ENCODE data around the gene TACR2.

TACR2 gene

GRCh38 chr10:69372126-69372980, 44.4 kb downstream of the TACR2 start:
- DNase-seq (ENCODE audit: low spot score) = no peak

GRCh38 chr10:69367469-69367868, 49.2 kb downstream of the TACR2 start:
- no peak for DNase-seq (ENCODE audit: low spot score)

DNA sequence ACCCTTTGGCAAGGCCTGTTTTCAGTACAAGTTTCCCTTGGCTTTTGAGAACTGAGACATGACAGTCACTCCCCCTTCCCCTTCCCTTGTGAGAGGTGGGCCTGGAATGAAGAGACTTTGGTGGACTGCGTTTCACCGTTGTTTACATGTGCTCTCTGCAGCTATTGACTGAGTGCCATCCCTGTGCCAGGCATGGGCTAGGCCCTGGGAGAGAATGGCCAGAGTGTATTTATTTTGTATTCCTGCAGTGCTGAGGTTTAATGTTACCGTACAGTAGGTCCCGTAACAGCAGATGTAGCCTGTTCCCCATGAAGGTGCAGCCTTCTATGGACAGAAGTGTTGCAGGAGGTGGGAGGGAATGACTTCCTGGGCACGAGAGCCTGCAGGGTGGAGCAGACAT, 50.0 kb downstream of the TACR2 start:
- no peak for DNase-seq (ENCODE audit: low spot score)

DNA sequence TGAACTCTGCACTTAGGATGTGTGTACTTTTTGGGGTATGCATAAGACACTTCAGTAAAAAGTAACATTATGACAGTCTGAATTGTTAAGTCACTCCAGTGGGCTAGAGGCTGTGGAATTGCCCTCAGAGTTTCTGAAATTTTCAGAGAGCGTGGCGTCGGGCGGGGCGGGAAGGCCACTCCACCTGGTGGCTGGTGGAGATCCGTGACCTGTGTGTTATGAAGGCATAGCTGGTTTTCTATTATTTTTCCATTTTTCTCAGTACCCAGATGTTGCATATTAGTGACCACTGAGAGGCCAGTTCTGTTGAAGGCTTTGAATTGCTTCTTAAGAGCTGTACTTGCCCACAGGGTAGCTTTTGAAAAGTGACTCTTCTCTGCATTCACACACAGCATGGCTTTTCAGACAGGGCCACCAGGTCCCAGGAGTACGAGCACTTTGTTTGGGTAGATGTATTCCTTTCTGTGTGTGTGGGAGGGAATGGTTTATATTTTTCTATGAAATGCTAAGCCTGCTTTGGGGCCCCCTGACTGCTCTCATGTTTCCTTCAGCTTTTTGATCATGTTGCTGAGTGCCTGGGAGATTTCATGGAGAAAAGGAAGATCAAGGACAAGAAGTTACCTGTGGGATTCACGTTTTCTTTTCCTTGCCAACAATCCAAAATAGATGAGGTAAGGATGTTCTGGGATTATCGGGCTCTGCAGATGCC, 52.3 kb downstream of the TACR2 start:
- DNase-seq (ENCODE audit: low spot score) = no peak

DNA sequence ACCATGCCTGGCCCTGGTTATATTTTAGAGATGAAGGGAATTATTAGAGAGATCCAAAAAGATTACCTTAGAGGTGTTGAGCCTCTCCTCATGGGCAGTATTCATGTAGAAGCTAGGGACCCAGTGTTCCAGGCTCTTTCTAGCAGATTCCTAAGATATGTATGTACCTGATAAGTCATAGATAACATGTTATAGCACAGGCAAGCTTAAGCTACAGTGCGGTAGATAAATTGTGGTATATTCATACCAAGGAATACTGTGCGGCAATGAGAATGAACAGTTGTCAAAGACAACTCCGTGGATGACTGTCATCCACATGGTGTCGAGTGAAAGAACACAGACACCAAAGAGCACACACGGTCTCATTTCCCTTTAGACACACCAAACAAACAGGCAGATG, 53.1 kb downstream of the TACR2 start:
- no peak for DNase-seq (ENCODE audit: low spot score)

DNA sequence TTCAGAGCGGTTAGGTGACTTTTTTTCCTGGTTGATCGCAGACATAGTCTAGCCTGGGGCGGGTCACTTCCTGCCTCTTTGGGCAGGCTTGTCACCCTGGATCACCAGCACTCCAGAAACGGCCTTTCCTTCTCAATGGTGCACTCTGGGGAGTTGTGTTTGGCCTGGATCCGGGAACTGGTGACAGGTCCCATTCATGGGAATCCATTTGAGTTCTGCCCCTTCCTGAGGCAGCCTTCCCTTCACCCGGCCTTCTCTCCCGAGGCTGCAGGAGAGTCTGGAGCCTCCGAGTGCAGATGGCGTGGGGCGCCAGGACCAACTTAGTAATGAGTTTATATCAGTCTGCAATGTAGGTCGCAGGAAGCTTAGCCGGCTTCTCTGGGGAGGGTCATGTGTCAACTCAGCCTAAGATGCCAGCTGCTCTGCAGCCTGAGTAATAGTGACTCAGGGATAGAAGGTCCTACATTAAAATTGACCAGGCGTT, 54.2 kb downstream of the TACR2 start:
- DNase-seq (ENCODE audit: low spot score) = no peak

DNA sequence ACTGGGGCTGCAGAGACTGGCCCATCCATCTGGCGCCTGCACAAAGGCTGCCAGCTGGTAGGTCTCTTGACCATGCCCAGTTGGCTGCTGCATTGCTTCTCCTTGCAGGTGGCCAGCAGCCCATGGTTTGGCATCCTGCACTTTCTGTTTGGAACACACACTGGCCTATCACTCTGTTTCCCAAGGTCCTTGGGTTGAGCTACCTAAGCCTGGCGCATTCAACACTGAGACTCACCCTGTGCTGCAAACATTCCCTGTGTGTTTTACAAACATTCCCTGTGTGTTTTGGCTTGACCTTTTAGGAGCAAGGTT, 55.5 kb downstream of the TACR2 start:
- DNase-seq (ENCODE audit: low spot score) = no peak

DNA sequence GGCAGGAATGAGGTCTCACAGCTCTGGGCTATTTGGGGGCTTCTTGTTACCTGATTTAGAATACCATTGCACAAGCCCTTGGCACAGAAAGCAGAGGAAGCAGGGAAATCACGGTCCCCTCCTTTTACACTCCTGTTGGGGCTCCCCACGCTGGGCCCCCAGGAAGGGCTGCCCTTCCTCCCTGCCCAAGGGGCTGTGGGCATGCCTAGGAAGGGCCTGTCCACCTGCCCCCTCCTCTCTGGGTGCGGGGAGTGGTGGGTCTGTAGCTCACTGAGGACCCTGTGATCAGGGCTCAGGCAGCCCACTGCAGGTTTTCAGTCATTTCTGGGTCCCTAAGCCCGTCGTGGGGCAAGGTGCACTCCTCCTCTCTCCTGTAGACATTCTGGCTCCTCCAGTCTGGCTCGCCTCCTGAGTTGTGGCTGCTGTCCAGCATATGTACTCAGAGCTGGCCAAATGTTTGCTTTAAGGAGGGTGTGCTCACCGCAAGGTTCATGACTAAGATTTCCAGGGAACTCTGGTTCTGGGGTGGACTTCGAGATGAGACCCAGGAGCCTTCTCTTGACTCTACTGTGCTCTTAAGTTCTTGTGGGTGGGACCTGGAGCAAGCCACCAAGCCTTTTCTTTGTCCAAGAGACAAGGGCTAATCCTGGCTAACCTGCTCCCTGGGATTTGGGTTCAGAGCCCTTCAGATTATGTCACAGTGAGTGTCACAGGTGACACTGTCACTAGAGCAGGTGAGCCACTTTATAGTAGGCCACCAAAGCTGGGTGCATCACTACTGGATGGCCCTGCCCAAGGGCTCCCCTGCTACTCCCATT, 56.0 kb downstream of the TACR2 start:
- no peak for DNase-seq (ENCODE audit: low spot score)

- DNase-seq (ENCODE audit: low spot score) = no peak
These were observed 57.1 kb downstream of the TACR2 start for GRCh38 chr10:69359594-69359993.

DNA sequence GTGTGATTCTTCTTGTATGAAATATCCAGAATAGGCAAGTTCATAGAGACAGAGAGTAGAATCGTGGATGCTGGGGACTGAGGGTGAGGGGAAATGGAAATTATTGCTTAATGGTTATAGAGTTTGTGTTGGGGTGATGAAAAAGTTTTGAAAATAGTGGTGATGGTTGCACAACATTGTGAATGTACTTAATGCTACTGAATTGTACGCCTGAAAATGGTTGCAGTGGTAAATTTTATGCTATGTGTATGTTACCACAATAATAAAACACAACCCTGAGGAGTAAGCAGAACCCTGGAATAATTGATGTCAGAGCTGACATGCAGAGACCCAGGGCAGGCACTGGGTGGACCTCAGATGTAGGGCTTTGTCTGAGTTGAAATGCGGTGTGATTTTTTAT, 57.6 kb downstream of the TACR2 start:
- no peak for DNase-seq (ENCODE audit: low spot score)

DNA sequence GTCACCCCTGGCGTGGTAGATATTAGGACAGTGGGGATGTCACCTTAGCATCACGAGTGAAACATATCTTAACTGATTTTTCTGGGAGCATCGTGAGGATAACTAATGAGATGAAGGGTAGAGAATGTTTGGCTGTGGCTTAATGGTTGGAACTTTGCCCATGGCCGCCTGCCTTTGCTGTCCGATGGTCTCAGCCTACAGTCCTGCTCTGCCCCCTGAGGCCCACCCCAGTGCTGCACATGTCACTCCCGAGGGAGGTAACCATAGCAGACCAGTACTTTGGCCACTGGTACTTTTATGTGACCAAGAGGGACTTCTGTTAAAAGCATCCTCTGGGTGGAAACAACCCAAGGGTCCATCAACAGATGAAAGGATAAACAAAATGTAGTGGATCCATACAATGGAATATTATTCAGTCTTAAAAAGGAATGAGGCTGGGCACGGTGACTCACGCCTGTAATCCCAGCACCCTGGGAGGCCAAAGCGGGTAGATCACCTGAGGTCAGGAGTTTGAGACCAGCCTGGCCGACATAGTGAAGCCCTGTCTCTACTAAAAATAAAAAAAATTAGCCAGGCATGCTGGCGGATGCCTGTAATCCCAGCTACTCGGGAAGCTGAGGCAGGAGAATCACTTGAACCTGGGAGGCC, 58.4 kb downstream of the TACR2 start:
- no peak for DNase-seq (ENCODE audit: low spot score)

GRCh38 chr10:69356187-69356586, 60.5 kb downstream of the TACR2 start:
- no peak for DNase-seq (ENCODE audit: low spot score)

DNA sequence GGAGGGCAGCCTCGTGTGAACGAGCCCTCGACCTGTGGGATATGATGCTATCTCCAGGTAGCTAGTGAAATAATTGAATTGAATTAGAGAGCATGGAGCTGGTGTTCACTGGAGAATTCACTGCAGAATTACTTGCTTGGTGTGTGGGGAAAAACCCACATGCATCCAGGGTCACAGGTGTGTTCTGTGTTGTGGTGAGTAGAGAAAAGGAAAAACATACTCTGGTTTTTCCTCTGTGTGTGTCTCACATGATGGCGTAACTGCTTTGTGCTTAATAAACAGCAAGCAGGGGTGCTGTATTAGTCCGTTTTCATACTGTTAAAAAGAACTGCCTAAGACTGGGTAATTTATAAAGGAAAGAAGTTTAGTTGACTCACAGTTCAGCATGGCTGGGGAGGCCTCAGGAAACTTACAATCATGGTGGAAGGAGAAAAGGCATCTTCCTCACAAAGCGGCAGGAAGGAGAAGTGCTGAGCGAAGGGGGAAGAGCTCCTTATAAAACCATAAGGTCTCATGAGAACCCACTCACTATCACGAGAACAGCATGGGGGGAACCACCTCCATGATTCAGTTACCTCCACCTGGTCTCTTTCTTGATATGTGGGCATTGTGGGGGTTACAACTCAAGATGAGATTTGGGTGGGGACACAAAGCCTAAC, 62.6 kb downstream of the TACR2 start:
- DNase-seq (ENCODE audit: low spot score) = no peak

Measured in Ammon's horn (tissue), 1 donor.